Midbrain (tissue), 1 donor: Measurements from ENCODE around the gene CELSR1.
"Not testable (repeated sequence)": the region's sequence is repeated elsewhere in the genome, so short reads cannot be mapped to it uniquely, and the experiment has no call there.

Experiments used
- DNase-seq: peaks from one replicate; lab custom pipeline; 2025; lab: John Stamatoyannopoulos, UW

Gene CELSR1

GRCh38 chr22:46319319-46319718 lies 218.1 kb downstream of the CELSR1 start:
- no peak for DNase-seq

DNA sequence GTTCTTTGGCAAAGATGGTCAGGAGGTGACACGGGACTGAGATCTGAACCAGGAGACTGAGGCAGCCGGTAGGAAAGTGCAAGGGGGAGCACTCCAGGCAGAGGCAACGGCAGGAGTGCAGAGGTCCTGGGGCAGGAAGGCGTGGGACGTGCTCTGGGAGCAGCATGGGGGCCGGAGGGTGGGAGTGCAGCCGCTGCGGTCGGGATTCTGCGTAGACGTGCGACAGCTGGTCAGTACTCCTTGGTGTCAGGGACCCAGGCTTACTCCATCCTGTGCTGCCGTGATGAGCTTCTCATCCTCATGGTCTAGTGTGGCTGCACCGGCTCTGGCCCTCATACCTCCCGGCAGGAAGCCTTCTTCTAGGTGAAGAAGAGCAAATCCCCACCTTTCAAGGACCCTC lies 218.8 kb downstream of the CELSR1 start:
- DNase-seq = no peak

DNA sequence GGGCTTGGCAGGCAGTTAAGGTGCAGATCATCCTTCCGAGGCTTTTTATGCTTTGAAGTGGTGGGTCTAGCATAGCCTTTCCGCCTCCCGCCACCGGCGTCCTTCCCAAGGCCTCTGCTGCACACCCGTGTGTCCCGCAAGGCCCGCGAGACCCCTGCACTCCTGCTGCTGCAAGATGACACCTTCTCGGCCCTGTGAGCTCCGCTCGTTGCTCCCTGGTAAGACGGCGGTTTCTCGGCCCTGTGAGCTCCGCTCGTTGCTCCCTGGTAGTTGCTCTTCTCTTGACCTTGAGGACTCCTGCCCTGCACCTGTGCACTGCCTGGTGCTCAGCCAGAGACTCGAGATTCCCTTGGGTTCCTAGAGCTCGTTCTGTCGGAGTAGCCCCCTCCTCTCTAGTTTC lies 219.8 kb downstream of the CELSR1 start:
- DNase-seq = no peak

- no peak for DNase-seq
These were observed 221.4 kb downstream of the CELSR1 start for GRCh38 chr22:46315976-46316375.

- not testable (repeated sequence) for DNase-seq
These were observed 224.6 kb downstream of the CELSR1 start for GRCh38 chr22:46312848-46313247.

DNA sequence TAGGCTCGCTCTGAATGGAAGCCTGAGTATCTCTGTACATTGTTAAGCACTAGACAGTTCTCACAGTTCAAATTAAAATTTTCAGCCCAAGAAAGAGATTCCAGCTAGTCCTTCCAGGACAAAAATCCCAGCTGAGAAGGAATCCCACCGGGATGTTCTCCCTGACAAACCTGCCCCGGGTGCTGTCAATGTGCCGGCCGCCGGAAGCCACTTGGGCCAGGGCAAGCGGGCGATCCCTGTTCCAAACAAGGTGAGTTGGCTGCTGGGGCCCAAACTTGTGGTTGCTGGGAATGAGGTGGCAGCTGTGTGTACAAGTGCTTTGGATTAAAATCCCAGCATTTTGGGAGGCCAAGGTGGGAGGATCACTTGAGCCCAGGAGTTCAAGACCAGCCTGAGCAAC lies 225.4 kb downstream of the CELSR1 start:
- no peak for DNase-seq
